Stimulated activated CD4-positive, alpha-beta T cell treated with anti-CD3 and anti-CD28 coated beads, Interleukin-12 subunit alpha, Interleukin-12 subunit beta, amount 100 ng/mL, for 24 hours (primary cell): ENCODE results near the gene E2F3.
"Not testable (repeated sequence)": the region's sequence is repeated elsewhere in the genome, so short reads cannot be mapped to it uniquely, and the experiment has no call there.

Experiments
- DNase-seq, 2 experiments: peaks; one replicate each; pipeline ENCODE4 v3.0.0-alpha.2; 2020; ENCODE audit warnings: low read depth in 2 of 2

The E2F3 gene

DNA sequence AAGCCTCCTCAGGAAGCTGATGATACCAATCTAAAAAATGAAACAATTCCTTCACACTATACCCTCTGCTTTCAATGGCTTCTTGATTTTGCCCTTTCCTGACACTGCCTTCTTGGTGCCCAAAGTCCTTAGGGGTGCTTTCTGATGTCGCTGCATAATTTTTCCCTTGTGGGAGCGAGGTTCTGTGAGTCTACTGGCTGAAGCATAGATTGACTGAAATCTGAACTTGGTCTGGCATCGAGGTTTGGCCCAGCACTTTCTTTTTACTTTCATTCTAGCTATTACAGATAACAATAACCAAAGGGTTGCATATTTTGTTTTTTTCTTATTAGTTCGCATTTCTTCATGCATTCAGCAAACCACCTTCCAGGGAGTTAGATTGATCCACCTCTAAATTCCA, 65.8 kb downstream of the E2F3 start:
- DNase-seq, result no peak

DNA sequence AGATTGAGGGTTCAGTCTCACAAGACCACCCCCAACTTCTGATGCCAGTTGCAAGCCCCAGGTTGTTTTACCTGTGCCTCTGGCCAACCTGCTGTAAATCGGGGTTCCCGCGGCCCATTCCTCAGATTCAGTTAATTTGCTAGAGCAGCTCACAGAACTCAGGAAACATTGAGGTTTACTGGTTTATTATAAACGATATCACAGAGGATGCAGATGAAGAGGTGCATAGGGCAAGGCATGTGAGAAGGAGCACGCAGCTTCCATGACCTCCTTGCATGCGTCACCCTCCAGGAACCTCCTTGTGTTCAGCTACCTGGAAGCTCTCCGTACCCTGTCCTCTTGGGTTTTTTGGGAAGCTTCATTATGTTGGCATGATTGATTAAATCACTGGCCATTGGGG, 66.5 kb downstream of the E2F3 start:
- no peak for DNase-seq

DNA sequence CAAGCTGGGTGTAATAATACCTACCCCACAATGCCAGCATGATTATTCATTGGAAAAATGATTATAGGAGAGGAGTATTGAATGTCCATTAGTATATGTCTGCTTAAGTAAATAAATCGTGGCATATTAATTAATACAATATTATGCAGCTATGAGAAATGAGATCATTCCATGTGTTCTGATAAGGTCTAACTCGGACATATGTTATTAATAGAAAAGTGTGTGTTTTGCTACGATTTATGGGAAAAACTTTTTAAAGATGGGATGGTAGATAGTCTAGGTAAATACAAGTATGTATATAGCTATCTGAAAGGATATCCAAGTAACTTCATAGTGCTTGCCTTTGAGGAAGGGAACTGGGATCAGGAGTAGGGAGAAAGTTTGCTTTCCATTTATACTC, 71.1 kb downstream of the E2F3 start:
- DNase-seq, result no peak

DNA sequence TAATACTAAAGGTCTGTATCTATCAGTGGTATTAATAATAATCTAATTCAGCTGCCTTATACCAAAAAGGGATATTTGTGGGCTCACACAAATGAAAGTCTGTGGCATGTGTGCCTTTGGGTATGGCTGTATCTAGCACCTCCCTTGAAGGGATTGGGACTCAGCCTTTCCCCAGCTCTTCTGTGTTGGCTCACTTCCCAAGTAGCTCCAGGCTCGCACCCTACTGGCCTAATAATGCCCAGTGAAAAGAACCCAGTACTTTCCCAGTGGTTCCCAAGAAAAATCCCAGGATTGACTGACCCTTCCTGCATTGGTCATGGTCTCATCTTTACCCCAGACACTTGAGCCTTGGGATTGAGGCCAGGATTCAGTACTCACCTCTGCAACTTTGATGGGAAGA, 71.8 kb downstream of the E2F3 start:
- no peak for DNase-seq

DNA sequence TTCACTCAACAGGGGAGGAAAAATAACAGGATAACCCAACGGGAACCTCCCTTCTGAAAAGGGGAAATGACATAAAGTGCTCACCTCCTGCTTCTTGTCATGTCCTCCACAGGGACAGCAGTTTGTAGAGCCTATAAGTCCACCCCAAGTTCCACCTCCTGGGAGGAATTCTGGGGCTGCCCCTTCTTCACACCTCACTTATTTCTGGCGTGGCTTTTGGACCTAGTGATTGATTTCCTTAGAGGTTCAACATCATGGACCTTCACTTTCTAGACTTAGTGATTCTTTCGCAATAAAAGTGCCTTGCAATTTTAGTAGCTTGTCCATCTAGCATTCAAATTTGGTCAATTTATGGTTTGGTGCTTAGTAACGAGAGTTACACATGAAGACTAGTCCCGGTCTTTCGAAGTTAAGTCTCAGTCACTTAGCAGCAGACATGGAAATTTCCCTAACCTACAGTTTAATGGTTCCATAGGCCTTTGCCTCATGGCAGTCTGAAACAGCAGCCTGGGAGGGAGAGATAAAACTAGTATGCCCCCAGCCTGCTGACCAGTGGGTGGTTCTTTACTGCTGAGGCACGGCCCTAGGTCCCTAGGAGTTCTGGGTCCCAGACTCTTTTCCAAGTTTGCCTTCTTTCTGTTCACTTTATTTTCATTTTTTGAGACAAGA, 73.3 kb downstream of the E2F3 start:
- DNase-seq, result no peak

DNA sequence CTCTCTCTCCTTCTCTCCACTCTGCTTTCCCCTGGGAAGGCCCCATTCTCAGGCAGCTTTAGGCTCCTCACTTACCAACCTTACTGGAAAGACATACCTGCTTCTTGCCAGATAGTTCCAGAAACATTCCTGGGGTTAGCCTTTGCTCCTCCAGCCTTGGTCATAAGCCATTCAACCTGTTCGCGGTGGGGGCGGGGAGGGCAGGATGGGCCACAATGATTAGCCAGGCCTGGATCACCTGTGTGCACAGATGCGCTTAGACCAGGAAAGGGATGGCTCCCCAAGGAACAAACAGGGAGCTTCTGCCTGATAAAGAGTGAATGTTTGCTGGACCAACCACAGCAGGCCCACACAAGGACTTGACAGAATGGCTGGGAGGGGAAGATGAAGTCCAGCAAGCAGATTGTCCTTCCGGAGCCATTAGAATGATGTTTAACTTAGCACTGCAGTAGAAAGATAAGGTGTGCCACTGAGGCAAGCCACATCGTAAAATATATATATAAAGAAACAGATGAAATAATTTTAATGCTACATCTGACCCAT, 74.9 kb downstream of the E2F3 start:
- DNase-seq, result no peak

DNA sequence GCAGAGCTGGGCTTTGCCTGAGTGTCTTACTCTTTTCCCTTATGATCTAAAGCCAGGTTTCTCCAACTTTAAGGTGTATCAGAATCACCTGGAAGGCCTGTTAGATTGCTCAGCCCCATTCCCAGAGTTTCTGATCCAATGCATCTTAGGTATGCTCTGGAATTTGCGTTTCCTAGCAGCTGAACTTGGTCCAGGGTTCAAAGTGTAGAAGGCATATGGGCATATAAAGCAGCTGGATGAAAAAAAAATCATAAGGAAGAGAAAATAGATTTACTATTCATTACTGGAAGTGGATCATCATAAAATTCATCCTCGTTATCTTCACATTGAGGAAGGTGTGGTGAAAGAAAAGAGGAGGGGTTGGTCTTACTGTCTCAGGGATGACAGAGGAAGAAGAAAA, 75.8 kb downstream of the E2F3 start:
- no peak for DNase-seq

DNA sequence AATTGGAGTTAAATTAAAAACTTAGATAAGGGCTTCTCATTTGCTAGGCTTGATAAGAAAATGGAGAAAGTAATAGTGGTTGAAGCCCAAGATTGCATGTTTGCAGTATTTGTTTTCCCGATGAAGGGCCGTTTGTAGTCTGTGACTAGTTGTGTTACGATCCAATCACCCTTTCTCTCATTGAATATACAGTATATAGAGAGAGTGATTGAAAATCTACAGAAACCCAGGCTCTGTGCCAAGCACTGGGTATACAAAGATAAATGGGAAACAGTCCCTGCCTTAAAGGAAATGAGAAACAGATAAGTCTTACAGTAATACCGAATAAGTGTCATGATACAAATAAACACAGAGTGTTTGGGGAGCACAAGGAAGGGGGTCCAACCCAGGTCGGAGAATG, 77.4 kb downstream of the E2F3 start:
- DNase-seq, result no peak

DNA sequence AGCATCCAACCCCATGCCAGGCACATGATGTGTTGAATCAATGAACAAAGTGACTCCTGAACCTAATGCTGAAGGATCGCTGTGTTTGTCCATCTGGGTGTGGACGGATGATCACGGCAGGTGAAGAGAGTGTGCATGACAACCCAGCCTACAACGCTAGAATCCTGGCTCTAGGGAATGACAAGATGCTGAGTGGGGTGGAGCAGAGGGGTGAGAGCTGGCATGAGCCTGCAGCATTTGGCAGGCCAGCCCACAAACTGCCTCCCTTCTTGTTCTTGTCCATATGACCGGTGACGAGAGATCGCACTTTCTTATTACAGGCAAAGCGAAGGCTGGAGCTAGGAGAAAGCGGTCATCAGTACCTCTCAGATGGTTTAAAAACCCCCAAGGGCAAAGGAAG, 77.8 kb downstream of the E2F3 start:
- no peak for DNase-seq

DNA sequence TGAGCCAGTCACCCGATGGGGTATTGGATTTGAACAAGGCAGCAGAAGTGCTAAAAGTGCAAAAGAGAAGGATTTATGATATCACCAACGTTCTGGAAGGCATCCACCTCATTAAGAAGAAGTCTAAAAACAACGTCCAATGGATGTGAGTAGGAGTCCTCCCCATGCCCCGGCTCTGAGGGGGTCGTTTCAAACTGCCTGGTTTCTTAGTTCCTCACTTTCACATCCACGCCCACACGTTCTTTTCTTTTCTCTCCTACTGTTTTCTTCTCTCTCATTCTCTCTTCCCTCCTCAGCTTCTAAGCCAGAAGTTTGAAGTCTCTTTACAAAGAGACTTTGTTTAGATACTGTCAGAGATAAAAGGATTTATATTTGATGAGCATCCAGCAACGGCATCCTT, 79.6 kb downstream of the E2F3 start:
- DNase-seq, result no peak

DNA sequence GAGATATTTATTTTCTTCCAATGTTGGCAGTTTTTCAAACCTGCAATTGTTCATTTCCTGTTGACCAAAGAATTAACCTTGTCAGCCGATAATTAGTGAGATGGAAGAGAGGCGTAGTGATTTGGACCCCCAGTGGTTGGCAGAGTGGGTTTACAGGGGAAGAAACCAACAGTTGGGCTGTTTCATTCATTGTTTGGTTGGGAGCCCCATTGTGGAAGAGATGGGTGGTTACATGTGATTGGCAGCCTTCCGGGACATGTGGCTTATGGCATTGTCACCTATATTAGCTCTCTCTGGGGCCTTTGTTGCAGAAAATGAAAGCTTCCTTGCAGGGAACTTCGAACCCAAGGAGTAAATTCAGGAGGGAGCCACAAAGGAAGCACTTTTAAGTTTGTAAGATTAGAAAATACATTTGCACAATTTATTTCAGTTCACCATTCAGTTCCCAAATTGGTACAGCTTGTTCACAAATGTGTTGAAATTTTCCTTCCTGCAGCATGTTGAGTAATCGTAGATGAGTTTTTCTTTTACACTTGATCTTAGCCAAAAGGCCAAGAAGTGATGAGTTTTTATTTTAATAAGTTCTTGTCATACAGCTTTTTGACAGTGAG, 82.3 kb downstream of the E2F3 start:
- no peak for DNase-seq

DNA sequence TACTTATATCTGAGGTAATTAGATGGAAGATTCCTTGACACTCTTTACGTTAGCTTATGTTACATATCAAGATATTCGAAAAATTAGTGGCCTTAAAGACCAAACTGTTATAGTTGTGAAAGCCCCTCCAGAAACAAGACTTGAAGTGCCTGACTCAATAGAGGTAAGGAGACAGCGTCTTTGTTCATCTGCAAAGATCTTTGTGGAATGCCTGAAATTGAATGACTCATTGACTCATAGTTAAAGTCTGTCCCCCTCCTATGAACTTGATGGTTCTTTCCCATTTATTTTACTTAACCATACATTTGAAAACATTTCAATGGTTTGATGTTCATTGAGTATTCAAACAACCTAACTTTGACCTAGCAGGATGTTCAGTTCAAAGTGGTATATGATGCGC, 85.0 kb downstream of the E2F3 start:
- no peak for DNase-seq

DNA sequence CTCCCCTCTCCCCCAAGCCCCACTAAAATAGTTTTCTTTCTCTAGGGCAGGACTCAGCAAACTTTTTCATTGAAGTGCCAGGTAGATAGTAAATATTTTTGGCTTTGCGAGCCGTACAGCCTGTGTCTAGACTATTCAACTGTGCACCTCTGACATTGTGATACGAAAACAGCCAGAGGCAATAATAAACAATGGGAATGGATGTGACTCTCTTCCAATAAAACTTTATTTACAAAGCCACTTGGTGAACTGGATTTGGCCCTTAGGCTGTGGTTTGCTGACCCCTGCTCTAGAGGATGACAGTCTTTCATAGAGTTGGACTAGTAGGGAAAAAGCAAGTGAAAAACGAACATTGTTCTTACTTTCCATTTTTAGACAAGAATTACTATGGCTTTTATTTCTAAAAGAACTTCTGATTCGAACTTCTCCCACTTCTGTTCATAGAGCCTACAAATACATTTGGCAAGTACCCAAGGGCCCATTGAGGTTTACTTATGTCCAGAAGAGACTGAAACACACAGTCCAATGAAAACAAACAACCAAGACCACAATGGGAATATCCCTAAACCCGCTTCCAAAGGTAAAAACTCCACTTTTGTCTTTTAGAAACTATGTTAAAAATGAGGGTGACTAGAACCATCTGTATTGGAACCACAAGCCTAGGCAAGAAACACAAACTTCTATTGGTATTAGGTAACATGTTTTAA, 86.1 kb downstream of the E2F3 start:
- no peak for DNase-seq

DNA sequence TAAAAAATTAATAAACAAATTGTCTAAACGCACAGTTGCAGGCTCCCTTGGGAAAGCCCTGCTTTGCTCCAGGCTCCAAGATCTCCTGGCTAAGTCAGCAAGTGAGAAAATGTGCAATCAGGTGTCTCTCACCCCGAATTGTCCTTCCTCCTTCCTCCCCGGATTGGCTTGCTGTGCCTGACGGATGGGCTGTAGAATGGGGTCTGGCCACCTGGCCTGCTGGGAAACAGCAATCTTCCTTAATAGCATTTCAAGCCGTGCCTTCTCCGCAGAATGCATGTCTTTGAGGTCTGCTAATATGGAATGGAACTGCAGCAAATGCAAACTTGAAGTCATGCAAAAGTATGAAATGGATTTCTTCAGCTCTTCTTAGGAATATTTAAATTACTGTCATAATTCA, 88.9 kb downstream of the E2F3 start:
- no peak for DNase-seq

DNA sequence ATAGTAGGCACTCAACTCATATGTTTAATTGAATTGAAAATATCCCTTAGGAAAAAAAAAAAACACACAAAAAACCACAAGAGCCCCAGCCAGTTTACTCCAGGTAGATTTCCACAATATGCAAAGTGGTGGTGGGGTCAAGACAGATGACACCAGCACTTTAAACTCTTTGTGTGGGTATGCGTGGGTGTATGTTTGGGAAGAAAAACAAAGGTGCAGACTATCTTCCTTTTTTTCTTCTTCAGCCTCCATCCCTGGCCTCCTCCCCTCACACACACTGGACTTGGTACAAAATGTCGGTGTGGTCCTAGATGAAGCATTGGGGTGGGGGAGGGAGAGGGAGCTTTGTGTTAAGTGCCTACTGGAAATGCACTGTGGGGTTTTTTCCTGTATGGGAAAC, 90.4 kb downstream of the E2F3 start:
- DNase-seq, result no peak

DNA sequence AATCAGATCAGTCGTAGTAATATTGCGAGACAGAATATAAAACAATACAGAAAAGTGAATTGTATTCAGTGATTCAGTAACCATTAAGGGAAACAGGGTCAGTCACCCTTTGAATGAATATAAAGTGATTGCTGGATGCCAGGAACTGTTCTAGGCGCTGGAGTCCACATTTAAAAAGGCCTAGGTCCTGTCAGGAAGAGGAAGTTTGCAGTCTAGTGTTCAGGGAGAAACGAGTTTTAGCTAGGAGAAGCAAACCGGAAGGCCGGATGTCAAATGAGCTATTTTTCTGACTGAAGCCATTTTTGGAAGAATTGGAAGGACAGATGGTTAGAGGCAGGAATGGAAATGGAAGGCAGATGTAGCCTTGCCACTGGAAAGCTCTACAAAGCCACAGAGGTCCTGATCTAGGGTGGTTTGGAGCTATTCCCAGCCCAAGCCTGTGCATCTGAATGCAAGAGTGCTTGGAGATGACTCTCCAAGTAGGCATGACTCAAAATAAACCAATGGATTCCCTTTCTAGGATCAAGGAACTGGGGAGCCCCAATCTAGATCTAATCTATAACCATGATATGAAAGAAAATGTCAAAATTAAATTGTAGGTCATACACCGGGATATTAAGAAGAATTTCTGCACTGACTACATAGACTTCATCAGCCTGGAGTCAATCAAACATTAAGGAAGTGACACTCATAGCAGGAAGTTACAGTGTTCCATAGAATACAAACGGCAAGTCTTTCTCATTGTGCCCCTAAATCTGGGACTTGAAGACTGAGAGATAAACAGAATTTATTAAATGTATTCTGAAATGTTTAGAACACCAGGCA, 95.7 kb downstream of the E2F3 start:
- no peak for DNase-seq

DNA sequence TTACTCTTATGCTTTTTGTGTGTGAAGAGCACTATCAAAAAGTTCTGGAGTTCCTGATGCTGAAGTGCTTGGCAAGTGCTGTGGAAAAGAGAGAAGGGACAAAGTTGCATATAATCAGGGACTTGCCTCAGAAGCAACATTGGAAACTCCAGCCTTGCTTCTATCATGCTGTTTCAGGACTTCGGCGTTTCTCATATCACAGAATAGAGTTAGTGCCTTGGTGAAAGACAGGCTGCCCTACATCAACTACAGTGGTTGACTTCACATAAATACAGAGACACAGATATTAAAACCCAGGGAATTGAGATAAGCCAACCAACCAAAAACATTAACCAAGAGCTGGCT, 96.3 kb downstream of the E2F3 start:
- no peak for DNase-seq

DNA sequence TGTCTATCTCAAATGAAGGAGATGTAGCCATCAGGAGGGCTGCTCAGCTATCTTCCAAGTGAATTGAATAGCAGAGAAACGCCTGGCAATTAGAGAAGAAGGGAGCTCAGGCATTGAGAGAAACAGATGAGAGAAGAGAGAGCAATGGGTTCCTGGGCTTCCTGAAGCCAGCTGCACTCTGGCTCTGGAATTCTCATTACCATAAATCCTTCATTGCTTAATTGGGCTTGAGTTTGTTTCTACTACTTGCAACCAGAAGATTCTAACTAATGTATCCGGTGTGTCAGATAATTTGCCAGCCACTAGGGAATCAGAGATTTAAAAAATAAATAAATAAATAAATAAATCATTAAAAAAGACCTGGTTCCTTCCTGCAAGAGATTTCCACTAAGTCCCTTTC, 107.5 kb downstream of the E2F3 start:
- DNase-seq, result no peak

DNA sequence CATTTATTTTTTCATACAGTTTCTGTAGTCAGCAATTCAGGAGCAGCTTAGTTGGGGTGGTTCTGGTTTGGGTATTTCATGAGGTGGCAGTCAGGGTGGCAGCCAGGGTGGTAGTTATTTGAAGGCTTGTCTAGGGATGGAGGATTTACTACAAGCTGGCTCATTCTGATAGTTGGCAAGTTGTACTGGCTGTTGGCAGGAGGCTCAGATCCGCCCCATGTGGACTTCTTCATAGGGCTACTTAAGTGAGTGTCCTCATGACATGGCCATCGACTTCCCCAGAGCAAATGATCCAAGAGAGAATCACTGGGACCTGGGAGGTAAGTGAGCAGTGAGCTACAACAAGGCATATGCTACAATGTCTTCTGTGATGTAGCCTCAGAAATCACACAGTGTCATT, 110.2 kb downstream of the E2F3 start:
- DNase-seq, result no peak

DNA sequence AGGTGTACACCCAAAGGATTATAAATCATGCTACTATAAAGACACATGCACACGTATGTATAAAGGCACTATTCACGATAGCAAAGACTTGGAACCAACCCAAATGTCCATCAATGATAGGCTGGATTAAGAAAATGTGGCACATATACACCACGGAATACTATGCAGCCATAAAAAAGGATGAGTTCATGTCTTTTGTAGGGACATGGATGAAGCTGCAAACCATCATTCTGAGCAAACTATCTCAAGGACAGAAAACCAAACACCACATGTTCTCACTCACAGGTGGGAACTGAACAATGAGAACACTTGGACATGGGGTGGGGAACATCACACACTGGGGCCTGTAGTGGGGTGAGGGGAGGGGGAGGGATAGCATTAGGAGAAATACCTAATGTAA, 123.5 kb downstream of the E2F3 start:
- not testable (repeated sequence) for DNase-seq

DNA sequence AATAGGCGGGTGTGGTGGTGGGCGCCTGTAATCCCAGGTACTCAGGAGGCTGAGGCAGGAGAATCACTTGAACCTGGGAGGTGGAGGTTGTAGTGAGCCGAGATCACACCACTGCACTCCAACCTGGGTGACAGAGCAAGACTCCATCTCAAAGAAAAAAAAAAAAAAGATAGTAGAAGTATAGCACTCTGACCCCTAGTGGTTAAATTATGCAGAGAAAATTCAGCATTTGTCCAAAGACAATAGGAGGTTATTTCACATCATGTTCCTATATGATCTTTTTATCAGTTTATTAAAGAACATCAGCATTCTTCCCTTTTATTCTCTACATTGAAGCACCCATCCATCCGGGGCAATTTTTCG, 127.4 kb downstream of the E2F3 start:
- not testable (repeated sequence) for DNase-seq

DNA sequence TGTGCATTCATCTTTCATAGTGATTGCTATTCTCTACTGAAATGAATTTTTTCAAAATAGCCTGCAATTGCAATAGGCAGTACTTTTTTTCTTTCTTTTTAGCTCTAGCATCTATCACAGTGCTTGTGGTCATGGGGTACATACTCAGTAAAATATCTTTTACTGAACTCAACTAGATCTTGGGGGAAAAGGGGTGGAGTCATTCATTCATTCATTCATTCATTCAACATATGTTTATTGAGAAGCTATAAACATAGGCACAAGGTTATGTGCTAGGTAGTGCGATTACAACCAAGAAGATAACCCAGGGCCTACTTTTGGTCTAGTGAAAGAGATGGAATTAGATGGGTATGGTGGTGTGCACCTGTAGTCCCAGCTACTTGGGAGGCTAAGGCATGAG, 131.2 kb downstream of the E2F3 start:
- DNase-seq, result no peak
